Lower leg skin (tissue), 4 donors: ENCODE results near the gene DNPH1. TPM values are rescaled to one million over a fixed set of nuclear protein-coding genes. Genes with fewer than 3 reads are reported as not detected.

Experiments
- DNase-seq, 2 donors: peaks; one replicate each; pipeline ENCODE4 v3.0.0-alpha.2; 2019; ENCODE audit warnings: low spot score in 2 of 2
- H3K4me3 ChIP-seq: fragments of 200-600 bp; sonication (generic); 2 replicates; pipeline ENCODE4 v1.5.1; 2017; ENCODE audit warnings: mild to moderate bottlenecking, low read depth; ENCODE audit not compliant: poor library complexity, severe bottlenecking
- CTCF ChIP-seq, 3 donors: fragments of 450-650 bp; IDR thresholded peaks; one replicate each; pipeline ENCODE4 v1.5.1; 2016; ENCODE audit warnings: antibody characterized with exemption in 3 of 3, mild to moderate bottlenecking in 3 of 3, moderate library complexity in 2 of 3
- POLR2A ChIP-seq, 2 donors: fragments of 450-650 bp; IDR thresholded peaks; one replicate each; pipeline ENCODE4 v1.6.1; 2016 to 2017; ENCODE audit warnings: antibody characterized with exemption in 2 of 2, mild to moderate bottlenecking in 1 of 2, moderate library complexity in 1 of 2
- WGBS, 2 donors: methylation state at CpG; one replicate each; pipeline ENCODE4 v1.1.5; 2018; 5-methylcytosine and 5-hydroxymethylcytosine counted together
- intact Hi-C: fragments of 100-400 bp; cut with DNase I; formaldehyde crosslinking; loops from one replicate; pipeline ENCODE4 v1.15.0; 2023; ENCODE audit warnings: low total_unique reads
- total RNA-seq, 4 donors: library from RNA; depleted of rRNA; stranded (reverse); fragments of >200 nt; gene quantifications; one replicate each; pipeline ENCODE4 v1.1.0, GENCODE V29; 2016

DNPH1 gene
- total RNA-seq, 4 donors from 2014 or later, result 48.5 to 77.0 (median 61.2) TPM

DNA sequence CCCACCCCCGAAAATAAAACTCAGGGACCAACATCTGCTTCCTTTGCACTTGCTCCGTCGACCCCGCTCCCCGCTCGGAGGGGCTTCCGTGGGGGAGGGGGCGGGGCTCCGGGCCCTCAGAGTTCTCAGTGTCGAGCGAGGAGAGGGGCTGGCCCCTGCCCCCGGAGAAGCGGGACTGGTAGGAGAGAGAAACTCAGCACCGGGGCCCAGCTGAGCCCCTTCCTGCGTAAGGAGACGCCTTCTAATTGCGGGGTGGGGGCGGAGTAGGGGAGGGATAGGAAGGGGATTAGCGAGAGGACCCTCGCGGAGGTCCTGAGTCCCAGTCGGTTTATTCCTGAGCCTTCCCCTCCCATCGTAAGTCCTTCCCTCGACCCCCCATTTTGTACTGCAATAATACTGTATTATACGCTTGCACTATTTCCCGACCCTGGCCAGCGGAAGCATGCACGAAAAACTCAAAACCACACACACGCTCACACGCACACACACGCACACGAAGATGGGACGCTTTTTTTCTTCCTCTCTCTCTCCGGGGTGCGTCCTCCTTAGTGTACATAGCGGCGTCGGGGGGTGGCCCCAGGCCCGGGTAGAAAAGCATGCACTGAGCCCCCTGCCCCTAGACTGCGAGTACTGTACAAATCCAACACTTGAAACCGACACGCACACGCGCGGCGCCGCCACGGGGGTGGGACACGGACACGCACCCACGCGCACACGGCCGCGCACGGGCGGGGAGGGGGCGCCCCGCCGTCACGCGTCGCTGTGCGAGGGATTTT is 46.7 kb upstream of the DNPH1 start:
- WGBS, 2 donors, result 23 to 27% methylated on average over 60 to 61 of the region's 64 CpGs
- no peak overlapping the region for H3K4me3 ChIP-seq
- DNase-seq, result no peak
- TF ChIP-seq POLR2A (IDR thresholded peaks at IDR 0.05), result no peak
- no peak for TF ChIP-seq CTCF (IDR thresholded peaks at IDR 0.05)
- intact Hi-C loops, result no loop called here

DNA sequence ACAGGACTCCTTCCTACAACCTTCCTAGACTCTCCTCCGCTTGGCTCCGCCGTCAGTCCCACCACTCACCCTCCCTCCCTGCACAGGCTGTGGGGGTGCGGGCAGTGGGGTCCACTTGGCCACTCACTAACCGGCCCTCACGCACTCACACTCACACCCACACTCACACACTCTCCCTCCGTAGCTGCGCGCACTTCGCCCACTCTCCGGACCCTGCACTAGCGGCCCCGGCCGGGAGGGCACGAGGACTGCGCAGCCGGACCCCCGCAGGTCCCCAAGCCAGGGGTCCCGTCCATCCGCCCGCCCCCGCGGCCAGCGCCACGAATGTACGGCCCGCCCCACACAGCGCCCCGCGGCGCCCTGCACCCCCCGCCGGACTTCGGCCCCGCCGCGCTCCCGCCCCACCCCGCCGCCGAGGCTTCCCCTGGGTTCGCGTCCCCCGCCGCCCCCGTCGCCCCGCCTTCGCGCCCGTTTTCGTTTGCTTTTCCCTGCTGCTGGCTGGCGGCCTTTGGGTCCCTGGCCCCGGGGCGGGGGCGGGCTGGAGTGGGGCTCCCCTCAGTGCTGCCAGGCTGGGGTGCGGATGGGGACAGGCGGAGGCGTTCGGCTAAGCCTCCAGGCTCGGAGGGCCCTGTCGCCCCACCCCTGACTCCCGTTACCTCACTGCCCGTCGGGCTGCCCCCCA is 45.8 kb upstream of the DNPH1 start:
- no peak for DNase-seq
- peak overlapping the region; percentile 1 for H3K4me3 ChIP-seq
- TF ChIP-seq CTCF (IDR thresholded peaks at IDR 0.05) (no peak), POLR2A (IDR thresholded peaks at IDR 0.05) (no peak)
- intact Hi-C loops, result no loop called here
- WGBS, 2 donors, result 12 to 28% methylated on average over 16 to 50 of the region's 65 CpGs

DNA sequence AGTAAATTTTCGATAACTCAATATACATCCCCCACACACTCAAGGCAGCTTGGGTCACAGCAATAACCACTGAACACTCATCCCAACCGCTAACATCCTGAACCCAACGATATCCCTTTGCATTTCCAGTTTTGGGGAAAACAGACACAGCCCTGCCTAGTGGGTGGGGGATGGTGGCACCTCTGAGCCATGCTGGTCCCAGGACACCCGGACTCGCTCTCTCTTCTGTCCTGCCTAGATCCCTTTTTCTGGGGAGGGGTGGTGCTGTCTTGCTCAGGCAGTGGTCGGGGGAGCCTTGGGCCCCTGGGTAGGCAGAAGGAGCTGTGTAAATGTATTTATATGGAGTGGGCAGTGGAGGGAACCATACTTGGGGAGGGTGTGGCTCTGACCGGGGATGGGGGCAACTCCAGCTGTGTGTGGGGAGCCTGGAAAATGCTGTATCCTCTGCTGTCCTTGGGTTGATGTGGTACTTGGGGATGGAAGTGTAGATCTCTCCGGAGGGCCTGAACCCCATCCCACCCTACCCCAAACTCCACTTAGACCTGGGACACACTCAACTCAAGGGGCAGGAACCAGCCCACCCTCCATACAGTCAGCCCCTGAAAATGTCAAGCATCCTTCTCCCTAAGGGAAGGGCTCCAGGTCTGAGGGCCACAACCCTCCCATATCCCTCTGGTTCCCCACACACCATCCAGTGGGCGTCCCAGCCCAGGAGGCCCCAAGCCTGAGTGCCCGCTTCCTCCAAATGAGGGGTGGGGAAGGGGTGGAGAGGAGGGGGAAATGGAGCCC is 45.0 kb upstream of the DNPH1 start:
- intact Hi-C loops, result no loop called here
- no peak overlapping the region for H3K4me3 ChIP-seq
- 73 to 79% methylated on average over 10 of the region's 10 CpGs for WGBS, 2 donors

GRCh38 chr6:43273707-43274106 is 44.4 kb upstream of the DNPH1 start:
- 65 to 73% methylated on average over 2 of the region's 2 CpGs for WGBS, 2 donors
- intact Hi-C loops, result no loop called here
- H3K4me3 ChIP-seq, result no peak overlapping the region
- no peak for DNase-seq
- TF ChIP-seq CTCF (IDR thresholded peaks at IDR 0.05) (no peak), POLR2A (IDR thresholded peaks at IDR 0.05) (no peak)

More for the DNA sequence above, 45.0 kb upstream of the DNPH1 start:
- DNase-seq, result no peak
- no peak for TF ChIP-seq POLR2A (IDR thresholded peaks at IDR 0.05)
- TF ChIP-seq CTCF (IDR thresholded peaks at IDR 0.05), result no peak

DNA sequence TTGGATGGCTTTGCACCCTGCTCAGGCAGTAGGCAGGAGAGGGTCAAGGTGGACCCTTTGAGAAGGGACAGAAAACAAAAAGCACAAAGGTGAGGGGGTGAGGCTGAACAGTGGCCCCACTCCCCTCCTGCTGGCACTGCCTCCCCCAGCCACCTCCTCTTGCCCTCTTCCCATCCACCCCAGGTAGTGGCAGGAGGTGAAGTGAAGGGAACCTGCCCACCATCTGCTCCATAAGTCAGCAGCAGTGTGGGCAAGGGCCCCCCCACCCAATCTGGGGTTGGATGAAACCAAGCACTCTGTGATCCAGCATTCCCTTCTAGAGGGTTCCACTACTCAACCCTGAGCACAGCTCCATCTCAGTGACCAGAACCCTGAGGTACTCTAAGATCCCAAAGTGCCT is 42.7 kb upstream of the DNPH1 start:
- H3K4me3 ChIP-seq, result no peak overlapping the region
- TF ChIP-seq POLR2A (IDR thresholded peaks at IDR 0.05) (no peak), CTCF (IDR thresholded peaks at IDR 0.05) (no peak)
- intact Hi-C loops, result no loop called here
- no peak for DNase-seq
